Measurements from ENCODE around the gene ZNF837. TPM values are rescaled to one million over a fixed set of nuclear protein-coding genes. Genes with fewer than 3 reads are reported as not detected.

ZNF837 gene
- total and polyA plus RNA-seq, 4 donors: 1.7 to 3.2 (median 2.7) TPM

DNA sequence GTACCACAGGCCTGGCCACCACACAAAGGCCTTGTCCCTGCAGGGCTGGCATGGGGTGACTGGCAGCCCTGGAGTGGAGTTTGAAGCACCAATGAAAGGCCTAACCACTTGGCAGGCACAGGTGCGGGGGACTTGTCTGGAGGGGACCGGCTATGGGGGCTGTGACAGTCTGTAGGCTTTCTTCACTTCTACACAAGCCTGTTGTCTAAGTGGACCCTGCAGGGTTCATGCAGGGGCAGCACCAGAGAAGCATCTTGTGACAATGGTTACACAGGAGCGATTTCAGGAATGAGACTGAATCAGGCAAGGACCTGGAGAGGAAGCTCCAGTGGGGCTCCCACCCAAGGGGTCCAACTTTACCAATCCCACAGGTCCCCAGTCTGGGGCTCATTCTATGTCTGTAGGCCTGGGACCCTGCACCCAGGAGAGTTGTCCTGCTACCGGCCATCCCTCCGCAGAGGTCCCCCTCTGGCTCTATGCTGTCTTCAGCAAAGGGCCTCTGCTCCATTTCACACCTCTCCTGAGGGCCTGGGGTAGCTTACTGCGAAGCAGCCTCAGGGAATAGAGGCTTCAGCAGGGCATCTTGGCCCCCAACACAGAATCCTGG, 2.3 kb upstream of the ZNF837 start:
- no peak overlapping the region for H3K27ac ChIP-seq (ENCODE audit: low read depth in 1 of 2, low read length in 1 of 2)
- H3K4me1 ChIP-seq (ENCODE audit: control insufficient read depth in 5 of 5, insufficient read depth in 5 of 5, low read length in 5 of 5): peaks cover 0 to 39% (median 18%) of the 10 kb centered on the region in 5 donors
- H3K27me3 ChIP-seq (ENCODE audit: control insufficient read depth in 3 of 3, insufficient read depth in 3 of 3, low read length in 2 of 3): no peaks in the 10 kb centered on the region
- ATAC-seq (ENCODE audit: insufficient read depth, low FRiP score): no peak
- WGBS, 2 donors: 92 to 94% methylated on average over 6 of the region's 6 CpGs
- DNase-seq: no peak
- TF ChIP-seq, protein P1, sequence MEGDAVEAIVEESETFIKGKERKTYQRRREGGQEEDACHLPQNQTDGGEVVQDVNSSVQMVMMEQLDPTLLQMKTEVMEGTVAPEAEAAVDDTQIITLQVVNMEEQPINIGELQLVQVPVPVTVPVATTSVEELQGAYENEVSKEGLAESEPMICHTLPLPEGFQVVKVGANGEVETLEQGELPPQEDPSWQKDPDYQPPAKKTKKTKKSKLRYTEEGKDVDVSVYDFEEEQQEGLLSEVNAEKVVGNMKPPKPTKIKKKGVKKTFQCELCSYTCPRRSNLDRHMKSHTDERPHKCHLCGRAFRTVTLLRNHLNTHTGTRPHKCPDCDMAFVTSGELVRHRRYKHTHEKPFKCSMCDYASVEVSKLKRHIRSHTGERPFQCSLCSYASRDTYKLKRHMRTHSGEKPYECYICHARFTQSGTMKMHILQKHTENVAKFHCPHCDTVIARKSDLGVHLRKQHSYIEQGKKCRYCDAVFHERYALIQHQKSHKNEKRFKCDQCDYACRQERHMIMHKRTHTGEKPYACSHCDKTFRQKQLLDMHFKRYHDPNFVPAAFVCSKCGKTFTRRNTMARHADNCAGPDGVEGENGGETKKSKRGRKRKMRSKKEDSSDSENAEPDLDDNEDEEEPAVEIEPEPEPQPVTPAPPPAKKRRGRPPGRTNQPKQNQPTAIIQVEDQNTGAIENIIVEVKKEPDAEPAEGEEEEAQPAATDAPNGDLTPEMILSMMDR (IDR thresholded peaks at IDR 0.05; ENCODE audit: control extremely low read depth, extremely low read depth): no peak
- H3K9me3 ChIP-seq (ENCODE audit: control insufficient read depth in 4 of 4, insufficient read depth in 3 of 4, low read length in 3 of 4): no peaks in the 10 kb centered on the region
- H3K36me3 ChIP-seq (ENCODE audit: control insufficient read depth in 4 of 4, insufficient read depth in 4 of 4, low read length in 4 of 4): peaks cover 0 to 2% (median 1%) of the 10 kb centered on the region in 4 donors
- H3K9ac ChIP-seq (ENCODE audit: insufficient read depth in 1 of 2, low read length in 2 of 2): no peak overlapping the region
- no peak overlapping the region for H3K4me3 ChIP-seq

DNA sequence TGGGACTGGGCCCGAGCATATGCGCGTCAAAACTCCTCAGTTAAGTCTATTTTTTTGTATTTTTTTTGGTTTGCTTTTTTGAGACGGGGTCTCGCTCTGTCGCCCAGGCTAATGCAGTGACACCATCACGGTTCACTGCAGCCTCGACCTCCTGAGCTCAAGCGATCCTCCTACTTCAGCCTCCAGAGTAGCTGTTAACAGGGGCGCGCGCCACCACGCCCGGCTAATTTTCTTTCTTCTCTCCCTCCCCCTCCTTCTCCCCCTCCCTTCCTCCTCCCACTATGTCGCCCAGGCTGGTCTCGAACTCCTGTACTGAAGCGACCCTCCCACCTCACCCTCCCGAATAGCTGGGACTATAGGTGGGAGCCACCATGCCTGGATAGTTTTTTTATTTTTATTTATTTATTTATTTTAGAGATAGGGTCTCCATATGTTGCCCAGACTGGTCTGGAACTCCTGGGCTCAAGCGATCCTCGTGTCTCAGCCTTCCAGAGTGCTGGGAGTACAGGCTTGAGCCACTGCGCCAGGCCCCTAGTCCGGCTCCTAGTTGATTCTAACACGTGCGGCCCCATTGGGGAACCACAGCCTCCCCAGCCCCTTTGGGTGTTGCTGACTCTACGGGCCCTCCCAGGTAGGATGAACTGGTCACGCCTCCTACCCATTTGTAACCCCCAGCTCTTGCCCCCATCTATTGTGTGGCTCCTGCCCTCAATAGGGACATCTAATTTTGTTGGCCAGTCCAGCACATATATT, 806 bp upstream of the ZNF837 start:
- ATAC-seq (ENCODE audit: insufficient read depth, low FRiP score) (no peak), DNase-seq (no peak)
- H3K4me1 ChIP-seq (ENCODE audit: control insufficient read depth in 5 of 5, insufficient read depth in 5 of 5, low read length in 5 of 5): peaks cover 0 to 32% (median 11%) of the 10 kb centered on the region in 5 donors
- 27 to 33% methylated on average over 26 of the region's 26 CpGs for WGBS, 2 donors
- TF ChIP-seq, protein P1 (IDR thresholded peaks at IDR 0.05; ENCODE audit: control extremely low read depth, extremely low read depth): no peak
- H3K27me3 ChIP-seq (ENCODE audit: control insufficient read depth in 3 of 3, insufficient read depth in 3 of 3, low read length in 2 of 3): no peaks in the 10 kb centered on the region
- peak overlapping the region; percentile 74 to 88 for H3K27ac ChIP-seq (ENCODE audit: low read depth in 1 of 2, low read length in 1 of 2)
- no peaks in the 10 kb centered on the region for H3K9me3 ChIP-seq (ENCODE audit: control insufficient read depth in 4 of 4, insufficient read depth in 3 of 4, low read length in 3 of 4)
- peak overlapping the region in 1 of 2 donors; percentile 50 for H3K9ac ChIP-seq (ENCODE audit: insufficient read depth in 1 of 2, low read length in 2 of 2)
- no peaks in the 10 kb centered on the region for H3K36me3 ChIP-seq (ENCODE audit: control insufficient read depth in 4 of 4, insufficient read depth in 4 of 4, low read length in 4 of 4)
- H3K4me3 ChIP-seq: peak overlapping the region; percentile 55

- Histone ChIP-seq H3K4me3 (peak overlapping the region; percentile 55), H3K9me3 (ENCODE audit: control insufficient read depth in 4 of 4, insufficient read depth in 3 of 4, low read length in 3 of 4) (no peaks in the 10 kb centered on the region), H3K4me1 (ENCODE audit: control insufficient read depth in 5 of 5, insufficient read depth in 5 of 5, low read length in 5 of 5) (peaks cover 0 to 20% (median 8%) of the 10 kb centered on the region in 5 donors), H3K27me3 (ENCODE audit: control insufficient read depth in 3 of 3, insufficient read depth in 3 of 3, low read length in 2 of 3) (no peaks in the 10 kb centered on the region), H3K36me3 (ENCODE audit: control insufficient read depth in 4 of 4, insufficient read depth in 4 of 4, low read length in 4 of 4) (no peaks in the 10 kb centered on the region), H3K27ac (ENCODE audit: low read depth in 1 of 2, low read length in 1 of 2) (peak overlapping the region; percentile 88 to 97), H3K9ac (ENCODE audit: insufficient read depth in 1 of 2, low read length in 2 of 2) (peak overlapping the region; percentile 69 to 79)
- WGBS, 2 donors: 7 to 9% methylated on average over 24 of the region's 24 CpGs
- ATAC-seq (ENCODE audit: insufficient read depth, low FRiP score): no peak
- TF ChIP-seq, protein P1 (IDR thresholded peaks at IDR 0.05; ENCODE audit: control extremely low read depth, extremely low read depth): no peak
- DNase-seq: no peak
Measured at GRCh38 chr19:58380037-58380661, 681 bp downstream of the ZNF837 start.
